Measurements from ENCODE around the gene HGF. TPM values are rescaled to one million over a fixed set of nuclear protein-coding genes. Genes with fewer than 3 reads are reported as not detected.

The HGF gene
- total and polyA plus RNA-seq, 8 donors = 0.60 to 10.7 (median 6.6) TPM

GRCh38 chr7:81714306-81714705 lies 55.5 kb downstream of the HGF start:
- TF ChIP-seq EP300 (IDR thresholded peaks at IDR 0.05) (no peak), POLR2A (IDR thresholded peaks at IDR 0.05) (no peak)
- intact Hi-C loops (cut with DNase I; ENCODE audit: low total_unique reads) = no loop called here
- H3K36me3 ChIP-seq = no peaks in the 10 kb centered on the region
- no peaks in the 10 kb centered on the region for H3K27me3 ChIP-seq
- WGBS, 5 donors = 76 to 89% (median 78%) methylated on average over 1 of the region's 1 CpG
- no peaks in the 10 kb centered on the region for H3K9me3 ChIP-seq
- H3K27ac ChIP-seq = no peak overlapping the region
- H3K4me3 ChIP-seq = no peak overlapping the region
- H3K4me1 ChIP-seq = no peaks in the 10 kb centered on the region
- no peak for DNase-seq

DNA sequence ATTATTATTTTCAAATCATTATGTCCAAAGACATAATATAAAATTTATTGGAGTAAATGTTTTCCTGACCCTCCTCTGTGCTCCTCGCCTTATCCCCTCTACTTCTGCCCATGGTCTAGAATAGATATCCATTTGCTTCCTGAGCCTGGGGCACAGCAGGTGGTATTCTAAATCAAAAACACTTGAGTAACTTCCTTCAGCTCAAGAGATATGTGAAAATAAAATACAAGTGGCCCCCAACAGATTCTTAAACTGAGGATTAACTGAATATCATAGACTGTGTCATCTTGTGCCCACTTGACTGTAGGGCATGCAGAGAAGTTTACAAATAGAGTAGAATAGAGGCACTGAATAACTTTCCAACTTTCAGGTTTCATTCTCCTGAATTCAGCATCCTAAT lies 59.1 kb downstream of the HGF start:
- intact Hi-C loops (cut with DNase I; ENCODE audit: low total_unique reads) = no loop called here
- Histone ChIP-seq H3K4me1 (no peaks in the 10 kb centered on the region), H3K9me3 (no peaks in the 10 kb centered on the region), H3K4me3 (no peak overlapping the region), H3K27me3 (no peaks in the 10 kb centered on the region), H3K27ac (no peak overlapping the region), H3K36me3 (no peaks in the 10 kb centered on the region)
- DNase-seq = no peak
- 88 to 95% (median 90%) methylated on average over 1 of the region's 1 CpG for WGBS, 5 donors
- no peak for TF ChIP-seq CTCF (IDR thresholded peaks at IDR 0.05)
- no peak for TF ChIP-seq EP300 (IDR thresholded peaks at IDR 0.05)
- no peak for TF ChIP-seq POLR2AphosphoS5 (IDR thresholded peaks at IDR 0.05)
- TF ChIP-seq POLR2A (IDR thresholded peaks at IDR 0.05) = no peak

DNA sequence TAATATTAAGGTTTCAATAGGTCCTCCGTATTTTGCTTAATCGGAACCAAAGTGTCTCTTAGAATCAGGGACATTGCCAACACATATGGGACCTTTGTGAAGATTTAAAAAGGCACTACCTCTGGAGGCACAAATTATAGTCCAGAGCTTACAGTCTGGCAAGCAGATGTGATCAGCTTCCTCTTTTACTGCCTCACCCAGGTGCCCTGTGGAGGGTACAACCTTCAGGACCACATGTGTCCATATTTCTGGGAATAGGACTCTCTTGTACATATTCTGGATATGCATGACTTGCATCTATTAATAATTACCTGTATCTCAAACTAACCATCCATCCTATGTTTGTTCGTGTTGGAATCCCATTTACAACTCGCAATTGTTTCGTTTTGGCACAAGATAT lies 60.0 kb downstream of the HGF start:
- H3K9me3 ChIP-seq = no peaks in the 10 kb centered on the region
- no peaks in the 10 kb centered on the region for H3K4me1 ChIP-seq
- TF ChIP-seq CTCF (IDR thresholded peaks at IDR 0.05) = no peak
- no peak for TF ChIP-seq EP300 (IDR thresholded peaks at IDR 0.05)
- TF ChIP-seq POLR2AphosphoS5 (IDR thresholded peaks at IDR 0.05) = no peak
- no peak for TF ChIP-seq POLR2A (IDR thresholded peaks at IDR 0.05)
- no peak for DNase-seq
- H3K36me3 ChIP-seq = no peaks in the 10 kb centered on the region
- 89 to 94% (median 91%) methylated on average over 5 of the region's 5 CpGs for WGBS, 5 donors
- intact Hi-C loops (cut with DNase I; ENCODE audit: low total_unique reads) = no loop called here
- no peaks in the 10 kb centered on the region for H3K27me3 ChIP-seq
- H3K27ac ChIP-seq = no peak overlapping the region
- H3K4me3 ChIP-seq = no peak overlapping the region

DNA sequence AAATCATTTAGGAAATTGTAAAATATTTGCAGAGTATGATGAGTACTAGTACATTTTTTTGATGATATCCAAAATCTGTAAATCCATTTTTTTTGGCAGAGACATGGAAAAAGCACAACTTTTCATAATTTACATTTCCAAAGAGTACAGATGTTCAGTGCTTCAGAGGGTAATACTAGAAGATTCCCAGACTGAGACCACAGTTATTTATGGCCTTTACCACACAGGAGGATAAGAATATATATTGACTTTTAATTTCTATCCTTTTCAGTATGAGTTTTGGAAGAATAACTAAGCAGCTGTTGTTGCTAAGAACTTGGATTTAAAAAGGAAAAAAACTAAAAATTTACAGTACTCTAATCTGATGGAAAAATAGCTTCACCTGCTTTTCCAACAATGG lies 61.9 kb downstream of the HGF start:
- Histone ChIP-seq H3K27ac (no peak overlapping the region), H3K4me1 (no peaks in the 10 kb centered on the region), H3K36me3 (no peaks in the 10 kb centered on the region), H3K4me3 (no peak overlapping the region), H3K27me3 (no peaks in the 10 kb centered on the region), H3K9me3 (no peaks in the 10 kb centered on the region)
- TF ChIP-seq POLR2A (IDR thresholded peaks at IDR 0.05) (no peak), POLR2AphosphoS5 (IDR thresholded peaks at IDR 0.05) (no peak), CTCF (IDR thresholded peaks at IDR 0.05) (no peak), EP300 (IDR thresholded peaks at IDR 0.05) (no peak)
- intact Hi-C loops (cut with DNase I; ENCODE audit: low total_unique reads) = no loop called here
- DNase-seq = no peak

DNA sequence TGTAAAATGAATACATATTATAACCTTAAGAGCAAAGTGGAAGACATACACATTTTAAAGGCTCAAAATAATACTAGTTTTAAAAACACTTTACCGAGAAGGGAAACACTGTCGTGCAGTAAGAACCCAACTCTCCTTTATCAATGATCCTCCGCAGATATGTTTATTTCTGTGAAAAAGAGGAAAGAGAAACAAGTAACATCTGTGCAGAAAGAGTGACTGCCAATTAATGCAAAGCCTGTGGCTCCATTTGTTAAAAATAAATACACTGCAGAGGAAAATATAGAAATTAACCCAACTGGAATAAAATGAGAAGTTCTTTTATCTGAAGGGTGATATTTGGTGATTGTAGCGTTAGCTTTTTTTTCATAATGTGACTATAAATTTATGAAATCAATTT lies 62.7 kb downstream of the HGF start:
- DNase-seq = no peak
- no peak for TF ChIP-seq EP300 (IDR thresholded peaks at IDR 0.05)
- TF ChIP-seq POLR2AphosphoS5 (IDR thresholded peaks at IDR 0.05) = no peak
- no peak for TF ChIP-seq POLR2A (IDR thresholded peaks at IDR 0.05)
- TF ChIP-seq CTCF (IDR thresholded peaks at IDR 0.05) = no peak
- Histone ChIP-seq H3K9me3 (no peaks in the 10 kb centered on the region), H3K4me3 (no peak overlapping the region), H3K4me1 (no peaks in the 10 kb centered on the region), H3K27me3 (no peaks in the 10 kb centered on the region), H3K36me3 (no peaks in the 10 kb centered on the region), H3K27ac (no peak overlapping the region)
- intact Hi-C loops (cut with DNase I; ENCODE audit: low total_unique reads) = no loop called here
- 76 to 85% (median 77%) methylated on average over 4 of the region's 4 CpGs for WGBS, 5 donors

Data from stomach (tissue), 9 donors.